COLO829 (cell line): Measurements from ENCODE around the gene MYL12A.
A peak's percentile ranks its signal among the peaks of the same experiment; 100 is the strongest.
"Not testable (repeated sequence)": the region's sequence is repeated elsewhere in the genome, so short reads cannot be mapped to it uniquely, and the experiment has no call there.

Experiments
- DNase-seq: peaks from one replicate; pipeline ENCODE4 v3.0.0; 2012; ENCODE audit warnings: low spot score

MYL12A gene

GRCh38 chr18:3247240-3248061 lies at the start of gene MYL12A:
MYL12A (plus strand) TSS chr18:3247801; CDS start chr18:3253248, 5,447 bp downstream.
- peak; percentile 85 for DNase-seq

GRCh38 chr18:3198260-3198860 lies 49.2 kb upstream of the MYL12A start:
- not testable (repeated sequence) for DNase-seq

- no peak for DNase-seq
These were observed 47.5 kb upstream of the MYL12A start for GRCh38 chr18:3199942-3200645.

- no peak for DNase-seq
These were observed 42.4 kb upstream of the MYL12A start for GRCh38 chr18:3205239-3205638.

DNA sequence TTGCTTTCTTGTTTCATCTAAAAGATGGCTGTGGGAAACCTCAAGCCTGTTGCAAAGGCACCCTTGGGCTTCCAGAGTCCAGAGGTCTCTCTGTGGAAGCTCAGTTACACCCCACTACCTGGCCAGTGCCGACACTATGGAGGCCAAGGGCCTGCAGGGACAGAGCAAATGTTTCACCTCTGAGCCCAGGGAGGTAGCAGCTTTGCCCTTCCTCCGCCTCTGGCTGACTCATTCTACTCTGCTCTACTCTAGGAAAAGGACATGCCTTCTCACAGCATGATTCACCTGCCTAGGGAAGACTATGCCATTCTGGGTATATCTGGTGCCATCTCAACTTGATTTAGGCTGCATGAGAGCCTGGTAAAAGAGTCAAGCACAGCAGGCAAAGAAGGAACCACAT lies 40.0 kb upstream of the MYL12A start:
- DNase-seq = no peak

GRCh38 chr18:3209859-3210569 lies 37.6 kb upstream of the MYL12A start:
- no peak for DNase-seq

DNA sequence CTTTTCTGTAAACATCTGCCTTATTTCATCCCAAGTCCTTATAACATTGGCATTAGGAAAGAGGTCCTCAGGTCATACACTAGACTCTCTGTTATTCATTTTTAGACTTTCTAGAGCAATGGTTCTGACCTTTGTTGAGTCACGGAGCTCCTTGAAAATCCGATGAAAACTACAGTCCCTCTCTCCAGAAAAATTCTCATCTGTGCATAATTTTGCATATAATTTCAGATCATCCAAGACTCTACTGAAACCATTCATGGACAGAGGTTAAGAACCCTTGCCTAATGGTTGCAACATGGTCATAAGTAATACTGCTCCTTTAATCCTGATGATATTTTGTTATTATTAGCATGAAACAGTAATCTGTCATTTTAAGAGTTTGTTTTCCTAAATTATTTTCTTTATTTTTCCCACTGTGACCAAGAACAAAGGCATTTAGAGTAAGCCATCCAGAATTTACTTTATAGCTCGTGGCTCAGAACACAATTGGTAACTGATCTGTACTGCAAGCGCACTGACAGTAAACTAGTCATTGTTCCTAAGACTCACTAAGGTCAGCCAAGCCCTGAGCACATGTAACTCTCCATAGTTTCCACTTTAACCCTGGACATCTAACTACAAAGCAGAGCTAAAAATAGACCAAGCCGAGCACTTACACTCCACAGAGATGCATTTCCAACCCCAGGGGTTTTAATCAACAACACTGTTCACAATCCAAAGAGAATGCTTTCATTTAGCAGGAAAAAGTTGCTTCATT lies 36.2 kb upstream of the MYL12A start:
- no peak for DNase-seq

DNA sequence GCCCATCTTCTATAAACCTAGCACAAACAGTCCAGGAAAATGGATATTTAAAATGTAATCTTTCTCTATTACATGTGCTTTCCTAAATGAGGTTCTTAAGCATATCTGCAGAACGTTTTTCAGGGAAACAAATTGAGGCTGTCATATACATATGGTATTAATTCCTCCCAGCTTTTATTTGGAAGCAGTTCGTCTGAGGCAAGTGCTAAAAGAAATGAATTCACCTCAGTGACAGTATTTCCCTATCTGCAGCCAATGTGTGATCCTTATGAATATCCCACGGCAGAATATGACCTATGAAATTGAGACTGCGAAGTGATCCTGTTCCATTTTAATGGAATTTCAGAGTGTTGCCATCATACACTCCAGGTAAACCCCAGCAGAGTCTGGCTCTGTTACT lies 34.9 kb upstream of the MYL12A start:
- no peak for DNase-seq

- DNase-seq = no peak
These were observed 34.1 kb upstream of the MYL12A start for GRCh38 chr18:3213300-3214059.

DNA sequence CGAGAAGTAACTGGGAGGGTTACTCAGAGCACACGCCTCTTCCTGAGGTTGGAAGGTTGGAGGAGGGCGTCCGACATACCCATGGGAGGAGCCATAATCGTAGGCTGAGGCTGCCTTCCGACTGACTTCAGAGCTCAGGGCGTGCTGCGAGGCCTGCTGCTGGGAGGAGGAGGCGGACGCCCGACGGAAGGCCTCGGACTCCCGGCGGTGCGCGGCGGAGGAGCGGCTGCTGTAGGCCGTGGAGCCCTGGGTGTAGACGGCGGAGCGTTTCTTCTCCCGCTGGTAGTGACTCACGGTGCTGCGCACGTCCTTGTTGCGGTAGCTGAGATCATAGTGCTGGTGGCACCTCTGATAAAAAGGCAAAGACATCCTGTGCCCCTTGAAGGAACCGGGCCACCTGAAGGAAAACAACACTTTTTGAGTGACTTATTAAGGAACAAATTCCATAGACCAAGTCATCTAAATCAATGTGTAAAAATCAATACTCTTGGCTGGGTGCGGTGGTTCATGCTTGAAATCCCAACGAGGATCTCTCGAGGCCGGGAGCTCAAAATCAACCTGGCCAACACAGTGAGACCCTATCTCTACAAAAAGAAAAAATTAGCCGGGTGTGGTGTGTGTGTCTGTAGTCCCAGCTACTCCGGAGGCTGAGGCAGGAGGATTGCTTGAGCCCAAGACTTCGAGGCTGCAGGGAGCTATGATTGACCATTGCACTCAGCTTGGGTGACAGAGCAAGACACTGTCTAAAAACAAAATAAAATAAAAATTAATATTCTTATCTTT lies 32.6 kb upstream of the MYL12A start:
- no peak for DNase-seq

DNA sequence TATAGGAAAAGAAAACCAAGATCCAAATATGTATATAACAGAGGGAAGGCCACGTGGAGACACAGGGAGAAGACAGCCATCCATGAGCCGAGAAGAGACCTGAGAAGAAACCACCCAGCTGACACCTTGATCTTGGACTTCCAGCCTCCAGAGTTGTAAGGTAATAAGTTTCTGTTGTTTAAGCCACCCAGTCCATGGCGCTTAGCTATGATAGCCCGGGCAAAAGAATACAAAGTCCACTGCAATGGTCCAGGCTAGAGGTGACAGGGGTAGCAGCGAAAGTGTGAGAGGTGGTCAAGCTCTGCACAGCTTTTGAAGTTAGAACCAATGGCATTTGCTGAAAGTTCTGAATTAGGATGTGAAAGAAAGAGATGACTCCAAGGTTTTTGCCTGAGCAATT lies 30.6 kb upstream of the MYL12A start:
- no peak for DNase-seq

- DNase-seq = peak; percentile 13
These were observed 29.5 kb upstream of the MYL12A start for GRCh38 chr18:3217948-3218647.

DNA sequence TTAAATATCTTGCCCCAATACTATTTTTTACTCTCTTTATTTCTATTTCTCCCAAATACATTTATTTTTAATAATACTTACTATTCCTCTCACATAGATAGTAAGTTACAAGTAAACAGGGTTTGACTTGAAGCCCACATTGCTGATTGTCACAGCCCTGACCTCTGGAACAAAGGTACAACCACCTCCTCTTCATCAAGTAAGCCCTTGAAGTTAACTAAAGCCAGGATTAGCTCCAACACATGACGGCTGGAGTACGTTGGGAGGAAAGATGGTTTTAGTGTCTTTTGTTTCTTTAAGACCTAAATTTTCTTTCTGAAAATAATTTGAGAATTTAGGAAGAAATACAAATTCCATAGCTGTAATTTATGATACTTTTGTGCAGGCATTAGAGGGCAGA lies 28.8 kb upstream of the MYL12A start:
- DNase-seq = no peak

- no peak for DNase-seq
These were observed 28.4 kb upstream of the MYL12A start for GRCh38 chr18:3219241-3219630.

DNA sequence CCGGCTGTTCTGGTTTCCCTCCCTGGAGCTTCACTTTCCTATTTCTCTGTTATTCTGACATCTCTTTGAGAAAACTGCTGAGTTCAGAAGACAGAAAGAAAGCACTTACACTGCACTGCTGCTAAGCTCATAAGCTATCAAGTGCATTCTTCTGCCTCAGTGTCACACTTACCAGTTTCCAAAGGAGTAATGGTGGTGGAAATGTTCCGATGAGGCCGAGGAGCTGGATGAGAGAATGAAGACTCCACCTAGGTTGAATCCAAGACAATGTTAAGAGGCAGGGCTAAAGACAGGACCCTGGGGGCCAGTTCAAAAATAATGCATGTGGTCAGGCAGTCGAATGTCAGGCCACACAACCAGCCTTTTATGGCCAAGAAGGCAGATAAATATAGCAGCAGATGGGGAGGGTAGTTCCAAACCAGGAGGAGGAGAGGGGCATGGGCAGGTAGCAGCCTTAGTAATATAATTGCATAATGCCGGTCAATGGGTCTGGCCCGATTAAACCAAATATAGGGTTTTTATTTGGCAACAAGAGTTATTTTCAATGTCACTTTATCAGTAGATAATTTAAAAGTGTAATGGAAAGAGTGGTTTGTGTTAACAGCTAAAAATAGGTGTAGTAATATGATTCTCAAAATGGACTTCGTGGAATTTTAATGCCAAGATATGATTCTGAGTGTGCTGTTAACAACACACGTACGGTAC lies 27.8 kb upstream of the MYL12A start, which contains the start of gene MYOM1:
Gene MYOM1, minus strand, starts transcription at position 338 of the 705 bp plus-strand sequence. CDS start 4,745 bp downstream, outside the sequence.
- DNase-seq = no peak

- DNase-seq = not testable (repeated sequence)
These were observed 26.7 kb upstream of the MYL12A start for GRCh38 chr18:3220868-3221267.

GRCh38 chr18:3221496-3221895 lies 26.1 kb upstream of the MYL12A start:
- no peak for DNase-seq

DNA sequence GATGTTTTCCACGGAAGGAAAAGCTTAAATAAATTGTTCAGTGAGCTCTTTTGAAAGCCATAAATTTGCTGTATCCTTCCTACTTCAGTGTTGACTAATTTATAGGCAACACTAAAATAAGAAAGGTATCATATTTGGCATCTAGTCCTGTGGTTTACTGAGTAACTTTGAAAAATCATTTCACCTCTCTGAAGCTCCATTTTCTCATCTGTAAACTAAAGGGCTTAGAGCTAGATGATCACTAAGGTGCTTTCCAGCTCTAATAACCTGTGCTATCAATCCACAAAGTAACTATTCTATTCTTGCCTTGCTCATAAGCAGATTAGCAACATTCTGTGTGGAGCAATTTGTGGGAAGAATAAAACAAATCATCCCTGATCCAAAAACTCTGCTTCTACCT lies 24.2 kb upstream of the MYL12A start:
- no peak for DNase-seq

DNA sequence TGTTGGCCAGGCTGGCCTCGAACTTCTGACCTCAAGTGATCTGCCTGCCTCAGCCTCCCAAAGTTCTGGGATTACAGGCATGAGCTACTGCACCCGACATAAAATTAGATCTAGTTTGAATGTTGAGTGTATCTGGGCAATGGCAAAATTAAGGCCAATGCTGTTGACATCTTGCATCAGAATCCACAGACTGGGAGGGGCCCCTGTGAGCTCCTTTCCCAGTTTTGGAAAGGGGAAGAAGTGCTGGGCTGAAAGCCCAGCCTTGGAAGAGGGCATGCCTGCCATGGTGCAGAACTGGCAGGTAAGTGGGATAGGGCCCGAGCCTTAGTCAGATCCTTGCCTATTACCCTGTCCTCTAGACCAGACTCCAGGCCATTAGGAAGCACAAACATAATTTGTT lies 23.4 kb upstream of the MYL12A start:
- no peak for DNase-seq
